ENCODE measurements around the gene ZNF750. TPM values are rescaled to one million over a fixed set of nuclear protein-coding genes. Genes with fewer than 3 reads are reported as not detected.

Gene ZNF750
- total RNA-seq, 6 experiments from 2014 or later, result not detected

DNA sequence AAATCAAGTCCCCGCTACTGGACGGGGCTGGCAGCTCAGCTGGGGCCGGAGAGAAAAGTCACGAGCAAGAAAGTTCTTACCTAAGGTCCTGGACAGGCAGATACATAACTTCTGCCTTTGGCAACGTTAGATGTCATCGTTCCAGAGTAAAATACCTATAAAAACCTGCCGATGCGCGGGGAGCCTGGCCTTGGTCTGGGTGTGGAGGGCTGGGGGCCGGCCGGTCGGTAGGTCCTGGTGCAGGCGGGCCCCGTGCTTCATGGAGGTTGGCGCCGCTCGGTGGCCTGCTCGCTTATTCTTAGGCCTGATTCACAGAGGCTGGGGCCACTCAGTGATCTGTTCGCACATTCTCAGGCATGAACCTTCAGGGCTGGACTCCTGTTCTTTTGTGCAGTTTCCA lies 33.7 kb upstream of the ZNF750 start:
- Histone ChIP-seq H3K4me1 (no peaks in the 10 kb centered on the region), H3K36me3 (peaks cover 0 to 14% (median 1%) of the 10 kb centered on the region in 4 donors), H3K9me3 (no peaks in the 10 kb centered on the region), H3K27me3 (no peaks in the 10 kb centered on the region), H3K27ac (no peak overlapping the region), H3K4me3 (no peak overlapping the region)
- no peak for TF ChIP-seq POLR2A (IDR thresholded peaks at IDR 0.05)
- TF ChIP-seq, protein P1, sequence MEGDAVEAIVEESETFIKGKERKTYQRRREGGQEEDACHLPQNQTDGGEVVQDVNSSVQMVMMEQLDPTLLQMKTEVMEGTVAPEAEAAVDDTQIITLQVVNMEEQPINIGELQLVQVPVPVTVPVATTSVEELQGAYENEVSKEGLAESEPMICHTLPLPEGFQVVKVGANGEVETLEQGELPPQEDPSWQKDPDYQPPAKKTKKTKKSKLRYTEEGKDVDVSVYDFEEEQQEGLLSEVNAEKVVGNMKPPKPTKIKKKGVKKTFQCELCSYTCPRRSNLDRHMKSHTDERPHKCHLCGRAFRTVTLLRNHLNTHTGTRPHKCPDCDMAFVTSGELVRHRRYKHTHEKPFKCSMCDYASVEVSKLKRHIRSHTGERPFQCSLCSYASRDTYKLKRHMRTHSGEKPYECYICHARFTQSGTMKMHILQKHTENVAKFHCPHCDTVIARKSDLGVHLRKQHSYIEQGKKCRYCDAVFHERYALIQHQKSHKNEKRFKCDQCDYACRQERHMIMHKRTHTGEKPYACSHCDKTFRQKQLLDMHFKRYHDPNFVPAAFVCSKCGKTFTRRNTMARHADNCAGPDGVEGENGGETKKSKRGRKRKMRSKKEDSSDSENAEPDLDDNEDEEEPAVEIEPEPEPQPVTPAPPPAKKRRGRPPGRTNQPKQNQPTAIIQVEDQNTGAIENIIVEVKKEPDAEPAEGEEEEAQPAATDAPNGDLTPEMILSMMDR (IDR thresholded peaks at IDR 0.05), result no peak
- DNase-seq (no peak), ATAC-seq (no peak)
- WGBS (ENCODE audit: insufficient coverage, low coverage, low lambda C conversion rate, missing lambda C conversion rate), result 89% methylated on average over 6 of the region's 19 CpGs
- intact Hi-C loops (cut with DNase I), result no loop called here

DNA sequence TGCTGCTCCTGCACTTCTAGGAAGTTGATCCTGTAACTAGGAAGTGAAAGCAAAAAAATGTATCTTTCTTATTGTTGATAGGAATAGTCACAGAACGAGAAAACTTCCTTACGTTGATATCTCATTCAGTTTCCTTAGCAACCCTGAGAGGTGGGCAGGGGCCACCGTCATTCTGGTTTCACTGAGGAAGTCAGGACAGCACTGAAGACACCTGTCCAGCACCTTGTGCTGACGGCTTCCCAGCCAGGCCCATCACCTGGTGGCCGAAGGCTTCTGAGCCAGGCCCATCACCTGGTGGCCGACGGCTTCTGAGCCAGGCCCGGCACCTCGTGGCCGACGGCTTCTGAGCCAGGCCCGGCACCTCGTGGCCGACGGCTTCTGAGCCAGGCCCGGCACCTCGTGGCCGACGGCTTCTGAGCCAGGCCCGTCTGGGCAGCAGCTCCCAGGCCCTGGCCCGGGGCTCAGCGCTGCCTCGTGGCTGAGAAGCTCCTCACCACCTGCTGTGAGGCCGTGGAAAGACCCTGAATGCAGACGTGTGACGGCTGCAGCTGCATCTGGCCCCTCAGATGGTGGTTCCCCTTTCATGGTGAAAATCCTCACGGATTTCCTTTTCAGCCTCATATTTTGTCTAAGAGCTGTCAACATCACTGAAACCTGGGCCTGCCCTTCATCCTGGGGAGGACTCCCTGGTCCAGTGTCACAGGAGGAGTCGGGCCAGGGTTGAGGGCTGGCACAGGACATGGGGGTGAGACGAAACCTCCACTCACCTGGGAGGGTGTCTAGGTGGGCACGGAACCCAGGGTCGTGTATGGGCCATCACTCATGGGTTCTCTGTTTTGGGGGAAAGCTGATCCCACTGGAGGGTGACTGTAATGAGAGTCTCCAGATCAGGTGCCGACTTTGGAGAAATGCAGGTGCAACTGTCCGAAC lies 33.0 kb upstream of the ZNF750 start:
- intact Hi-C loops (cut with DNase I), result no loop called here
- ATAC-seq (no peak), DNase-seq (no peak)
- Histone ChIP-seq H3K36me3 (peaks cover 0 to 14% (median 1%) of the 10 kb centered on the region in 4 donors), H3K27me3 (no peaks in the 10 kb centered on the region), H3K9me3 (no peaks in the 10 kb centered on the region), H3K27ac (no peak overlapping the region), H3K4me1 (no peaks in the 10 kb centered on the region), H3K4me3 (no peak overlapping the region)
- WGBS (ENCODE audit: insufficient coverage, low coverage, low lambda C conversion rate, missing lambda C conversion rate), result 77% methylated on average over 8 of the region's 33 CpGs
- TF ChIP-seq, protein P1 (IDR thresholded peaks at IDR 0.05), result no peak
- TF ChIP-seq POLR2A (IDR thresholded peaks at IDR 0.05), result no peak

DNA sequence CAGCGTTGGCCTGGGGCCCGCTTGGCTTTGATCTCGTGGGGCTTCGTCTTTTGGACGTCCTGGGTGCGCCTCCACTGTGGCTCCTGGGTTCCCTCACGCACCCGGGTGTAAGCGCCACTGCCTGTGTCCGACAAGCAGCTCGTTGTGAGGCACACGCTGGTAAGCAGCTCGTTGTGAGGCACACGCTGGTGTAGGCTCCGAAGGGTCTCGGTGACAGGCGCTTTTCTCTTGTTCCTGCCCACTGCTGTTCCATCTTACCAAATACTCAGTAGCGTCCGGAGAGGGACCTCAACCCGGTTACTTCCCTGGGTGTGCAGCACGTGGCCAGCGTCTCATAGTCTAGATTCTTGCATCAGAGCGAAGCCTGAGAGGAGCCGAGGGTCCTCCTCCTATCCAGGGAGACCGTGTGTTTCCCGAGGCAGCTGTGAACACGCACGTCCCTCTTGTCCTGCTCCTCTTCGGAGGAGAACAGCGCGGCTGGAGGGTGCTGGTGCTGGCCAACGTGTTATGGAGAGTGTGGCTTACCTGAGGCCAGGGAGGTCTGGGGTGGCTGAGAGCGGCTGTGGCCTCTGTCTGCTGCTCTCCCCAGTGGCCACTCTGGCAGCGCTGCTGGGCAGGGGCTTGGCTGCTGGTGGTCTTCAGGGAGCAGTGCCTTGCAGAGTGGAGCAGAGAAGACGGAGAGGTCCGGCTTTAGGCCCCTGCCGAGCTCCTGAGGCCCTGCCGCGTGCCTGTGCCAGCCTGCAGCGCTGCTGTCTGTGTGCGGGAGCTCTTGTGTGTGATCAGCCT lies 32.1 kb upstream of the ZNF750 start:
- peaks cover 0 to 14% (median 1%) of the 10 kb centered on the region in 4 donors for H3K36me3 ChIP-seq
- intact Hi-C loops (cut with DNase I), result no loop called here
- no peak overlapping the region for H3K27ac ChIP-seq
- DNase-seq, result peak in 1 of 3 donors; percentile 46
- H3K4me1 ChIP-seq, result no peaks in the 10 kb centered on the region
- no peaks in the 10 kb centered on the region for H3K9me3 ChIP-seq
- ATAC-seq, result no peak
- no peak overlapping the region for H3K4me3 ChIP-seq
- 87% methylated on average over 3 of the region's 41 CpGs for WGBS (ENCODE audit: insufficient coverage, low coverage, low lambda C conversion rate, missing lambda C conversion rate)
- H3K27me3 ChIP-seq, result no peaks in the 10 kb centered on the region
- TF ChIP-seq, protein P1 (IDR thresholded peaks at IDR 0.05), result no peak
- no peak for TF ChIP-seq POLR2A (IDR thresholded peaks at IDR 0.05)

DNA sequence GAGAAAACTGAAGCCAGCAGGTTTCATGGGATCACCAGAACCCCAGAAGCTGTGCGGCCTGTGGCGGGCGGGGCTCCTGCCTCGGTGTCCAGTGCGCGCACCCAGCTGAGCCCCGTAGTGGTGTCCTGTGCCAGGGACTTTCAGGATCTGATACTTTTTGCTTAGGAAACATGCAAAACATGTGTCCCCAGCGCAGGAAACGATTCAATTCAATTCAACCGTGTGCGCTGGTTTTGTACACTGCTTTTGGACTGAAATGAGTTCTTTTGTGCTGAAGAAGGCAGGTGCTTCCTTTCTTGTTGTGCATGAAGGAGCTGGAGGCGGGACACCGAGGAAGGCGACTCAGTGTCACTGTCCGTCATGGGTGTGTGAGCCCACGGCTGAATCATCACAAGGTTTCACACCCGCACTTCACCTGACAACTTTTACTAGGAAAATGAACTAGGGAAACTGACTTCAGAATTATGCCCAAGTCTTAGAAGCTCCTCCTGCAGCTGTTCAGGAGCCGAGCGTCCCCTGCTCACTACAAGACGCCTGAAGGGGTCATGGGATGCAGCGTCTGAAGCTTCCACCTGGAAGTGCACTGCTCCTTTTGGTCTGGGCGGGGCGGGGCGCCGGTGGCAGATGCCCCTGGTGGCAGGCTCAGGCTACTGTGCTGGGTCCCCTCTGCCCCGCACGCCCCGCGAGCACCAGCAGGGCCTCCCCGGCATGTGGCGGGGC lies 31.4 kb upstream of the ZNF750 start:
- Histone ChIP-seq H3K4me1 (no peaks in the 10 kb centered on the region), H3K36me3 (peaks cover 0 to 14% (median 1%) of the 10 kb centered on the region in 4 donors), H3K27me3 (no peaks in the 10 kb centered on the region), H3K27ac (no peak overlapping the region), H3K4me3 (no peak overlapping the region), H3K9me3 (no peaks in the 10 kb centered on the region)
- WGBS (ENCODE audit: insufficient coverage, low coverage, low lambda C conversion rate, missing lambda C conversion rate), result 85% methylated on average over 12 of the region's 31 CpGs
- intact Hi-C loops (cut with DNase I), result no loop called here
- TF ChIP-seq POLR2A (IDR thresholded peaks at IDR 0.05), result no peak
- TF ChIP-seq, protein P1 (IDR thresholded peaks at IDR 0.05), result no peak
- DNase-seq, result no peak
- no peak for ATAC-seq
